HG03575 (cell line): ENCODE results near the gene CEP128.

Experiments
- ATAC-seq: cut with Tn5 transposase; IDR thresholded peaks from one replicate; pipeline ENCODE4 v1.9.1; 2021; ENCODE audit not compliant: unreplicated experiment, insufficient number of reproducible peaks, low FRiP score; ENCODE audit errors: extremely low read depth

Gene CEP128

GRCh38 chr14:80538633-80539375 lies 402.7 kb downstream of the CEP128 start:
- no peak for ATAC-seq

- ATAC-seq = no peak
These were observed 403.9 kb downstream of the CEP128 start for GRCh38 chr14:80537626-80538025.

- ATAC-seq = no peak
These were observed 405.1 kb downstream of the CEP128 start for GRCh38 chr14:80536456-80536855.

GRCh38 chr14:80535171-80535570 lies 406.4 kb downstream of the CEP128 start:
- ATAC-seq = no peak

- no peak for ATAC-seq
These were observed 417.9 kb downstream of the CEP128 start for GRCh38 chr14:80523518-80524117.

- ATAC-seq = no peak
These were observed 418.6 kb downstream of the CEP128 start for GRCh38 chr14:80522936-80523335.

- ATAC-seq = no peak
These were observed 419.1 kb downstream of the CEP128 start for GRCh38 chr14:80522411-80522810.

GRCh38 chr14:80521456-80521855 lies 420.1 kb downstream of the CEP128 start:
- no peak for ATAC-seq

GRCh38 chr14:80519002-80519401 lies 422.5 kb downstream of the CEP128 start:
- ATAC-seq = no peak

GRCh38 chr14:80518173-80518572 lies 423.4 kb downstream of the CEP128 start:
- ATAC-seq = no peak

GRCh38 chr14:80507292-80507869 lies 434.2 kb downstream of the CEP128 start:
- ATAC-seq = no peak

GRCh38 chr14:80504781-80505180 lies 436.8 kb downstream of the CEP128 start:
- ATAC-seq = no peak

- no peak for ATAC-seq
These were observed 443.0 kb downstream of the CEP128 start for GRCh38 chr14:80498533-80498932.

GRCh38 chr14:80496090-80496489 lies 445.4 kb downstream of the CEP128 start:
- no peak for ATAC-seq

- ATAC-seq = no peak
These were observed 446.8 kb downstream of the CEP128 start for GRCh38 chr14:80494769-80495168.

- no peak for ATAC-seq
These were observed 447.9 kb downstream of the CEP128 start for GRCh38 chr14:80493620-80494019.

GRCh38 chr14:80491650-80492049 lies 449.9 kb downstream of the CEP128 start:
- no peak for ATAC-seq

- no peak for ATAC-seq
These were observed 450.4 kb downstream of the CEP128 start for GRCh38 chr14:80491131-80491530.

- ATAC-seq = no peak
These were observed 452.0 kb downstream of the CEP128 start for GRCh38 chr14:80489513-80489912.

GRCh38 chr14:80485764-80486163 lies 455.8 kb downstream of the CEP128 start:
- no peak for ATAC-seq
